OCI-M1 (cell line): ENCODE data around the gene AP3S2.

Experiments used
- DNase-seq: peaks from one replicate; lab custom pipeline; 2025; lab: John Stamatoyannopoulos, UW

AP3S2 gene

GRCh38 chr15:89814112-89814742 is 79.6 kb downstream of the AP3S2 start:
- peak; percentile 40 for DNase-seq

- DNase-seq, result no peak
These were observed 80.2 kb downstream of the AP3S2 start for GRCh38 chr15:89813381-89814111.

GRCh38 chr15:89812847-89813320 is 80.9 kb downstream of the AP3S2 start:
- no peak for DNase-seq

- DNase-seq, result no peak
These were observed 81.6 kb downstream of the AP3S2 start for GRCh38 chr15:89812011-89812846.

GRCh38 chr15:89810837-89811236 is 83.0 kb downstream of the AP3S2 start:
- DNase-seq, result no peak

- no peak for DNase-seq
These were observed 84.0 kb downstream of the AP3S2 start for GRCh38 chr15:89809787-89810148.

- no peak for DNase-seq
These were observed 84.6 kb downstream of the AP3S2 start for GRCh38 chr15:89809093-89809786.

- DNase-seq, result no peak
These were observed 85.5 kb downstream of the AP3S2 start for GRCh38 chr15:89808160-89808870.

GRCh38 chr15:89807689-89808088 is 86.1 kb downstream of the AP3S2 start:
- DNase-seq, result no peak

GRCh38 chr15:89806559-89807550 is 86.9 kb downstream of the AP3S2 start:
- DNase-seq, result no peak

- no peak for DNase-seq
These were observed 87.6 kb downstream of the AP3S2 start for GRCh38 chr15:89806210-89806558.

GRCh38 chr15:89805241-89806209 is 88.3 kb downstream of the AP3S2 start:
- DNase-seq, result no peak

GRCh38 chr15:89803941-89804800 is 89.6 kb downstream of the AP3S2 start:
- DNase-seq, result no peak

- no peak for DNase-seq
These were observed 90.6 kb downstream of the AP3S2 start for GRCh38 chr15:89802986-89803824.

GRCh38 chr15:89802231-89802928 is 91.4 kb downstream of the AP3S2 start:
- DNase-seq, result no peak

GRCh38 chr15:89801471-89802195 is 92.2 kb downstream of the AP3S2 start:
- DNase-seq, result no peak
